Keratinocyte (primary cell): Measurements from ENCODE around the gene IFT122. TPM values are rescaled to one million over a fixed set of nuclear protein-coding genes. Genes with fewer than 3 reads are reported as not detected.

Source experiments
- DNase-seq: peaks from one replicate; pipeline ENCODE4 v3.0.0-alpha.2; 2011; ENCODE audit warnings: low read depth, missing footprints, low spot score
- FAIRE-seq: peaks from 2 replicates; lab custom pipeline; 2011; peaks lifted over from hg19 to GRCh38; lab: Jason Lieb, UNC
- H2AFZ ChIP-seq: 2 replicates; pipeline ENCODE4 v1.6.0; 2012; ENCODE audit warnings: low read length, control low read depth, inconsistent platforms; ENCODE audit not compliant: control insufficient read depth
- H3K27ac ChIP-seq: 2 replicates; pipeline ENCODE4 v1.5.1; 2011; ENCODE audit warnings: low read length; ENCODE audit not compliant: control insufficient read depth, insufficient read depth
- H3K27me3 ChIP-seq: 3 replicates; pipeline ENCODE4 v1.6.0; 2011; ENCODE audit warnings: low read length; ENCODE audit not compliant: control insufficient read depth, insufficient read depth; ENCODE audit errors: extremely low read depth
- H3K36me3 ChIP-seq, 2 experiments: 2 replicates in 1 of 2; 3 replicates in 1 of 2; pipeline ENCODE4 v1.5.1; 2011; ENCODE audit warnings: low read length in 2 of 2, mild to moderate bottlenecking in 1 of 2; ENCODE audit not compliant: control insufficient read depth in 2 of 2, insufficient read depth in 2 of 2; ENCODE audit errors: extremely low read depth in 1 of 2
- H3K4me1 ChIP-seq: 3 replicates; pipeline ENCODE4 v1.5.1; 2011; ENCODE audit warnings: low read length; ENCODE audit not compliant: control insufficient read depth, insufficient read depth; ENCODE audit errors: extremely low read depth
- H3K4me2 ChIP-seq: 3 replicates; pipeline ENCODE4 v1.6.0; 2011; ENCODE audit warnings: low read depth, low read length; ENCODE audit not compliant: control insufficient read depth, insufficient read depth; ENCODE audit errors: extremely low read depth
- H3K4me3 ChIP-seq, 3 experiments: fragments of 200-600 bp in 1 of 3; sonication (generic) in 1 of 3; 2 replicates in 2 of 3; 3 replicates in 1 of 3; pipeline ENCODE4 v1.5.1; 2011 to 2016; ENCODE audit warnings: low read length in 3 of 3, mild to moderate bottlenecking in 3 of 3, control low read depth in 2 of 3, inconsistent platforms in 1 of 3, low read depth in 1 of 3, mixed read lengths in 1 of 3, mixed run types in 1 of 3, moderate library complexity in 1 of 3; ENCODE audit not compliant: control insufficient read depth in 2 of 3, insufficient read depth in 2 of 3; ENCODE audit errors: extremely low read depth in 1 of 3
- H3K79me2 ChIP-seq: 2 replicates; pipeline ENCODE4 v1.6.0; 2012; ENCODE audit warnings: low read length; ENCODE audit not compliant: control insufficient read depth, insufficient read depth
- H3K9ac ChIP-seq: 3 replicates; pipeline ENCODE4 v1.6.0; 2011; ENCODE audit warnings: low read length; ENCODE audit not compliant: control insufficient read depth, insufficient read depth; ENCODE audit errors: extremely low read depth
- H3K9me1 ChIP-seq: 3 replicates; pipeline ENCODE4 v1.6.0; 2011; ENCODE audit warnings: low read length; ENCODE audit not compliant: control insufficient read depth, insufficient read depth; ENCODE audit errors: extremely low read depth
- H3K9me3 ChIP-seq: 2 replicates; pipeline ENCODE4 v1.5.1; 2012; ENCODE audit warnings: low read depth, low read length; ENCODE audit not compliant: control insufficient read depth
- H4K20me1 ChIP-seq: 3 replicates; pipeline ENCODE4 v1.6.0; 2011; ENCODE audit warnings: low read length; ENCODE audit not compliant: control insufficient read depth, insufficient read depth; ENCODE audit errors: extremely low read depth
- CTCF ChIP-seq, 3 experiments: IDR thresholded peaks in 1 of 3; conservative IDR thresholded peaks in 1 of 3; optimal IDR thresholded peaks in 1 of 3; 2 replicates in 2 of 3; 3 replicates in 1 of 3; pipeline versions ENCODE3 to v1.5.1; 2011; ENCODE audit warnings: low read length in 3 of 3, mild to moderate bottlenecking in 3 of 3, moderate library complexity in 2 of 3, control low read depth in 1 of 3, inconsistent platforms in 1 of 3; ENCODE audit not compliant: insufficient read depth in 2 of 3; ENCODE audit errors: extremely low read depth in 1 of 3
- EZH2 ChIP-seq: IDR thresholded peaks from one replicate; pipeline ENCODE4 v1.6.1; 2012; ENCODE audit warnings: inconsistent platforms, mild to moderate bottlenecking, low read length, moderate library complexity
- dilution Hi-C: fragments of 300-500 bp; cut with MboI; formaldehyde crosslinking; loops from one replicate; pipeline ENCODE4 v1.7.0; 2020; ENCODE audit warnings: low sequenced_read_pairs; ENCODE audit not compliant: extremely low pct_ligation_motif_present
- polyA plus RNA-seq, 5 experiments: library from polyadenylated mRNA; depleted of rRNA in 3 of 5; stranded (reverse) in 3 of 5; stranded (forward) in 1 of 5; unstranded in 1 of 5; fragments of >200 nt; gene quantifications; 1 replicate in 1 of 5; 2 replicates in 3 of 5; 3 replicates in 1 of 5; pipeline versions ENCODE4 v1.2.1 to v1.2.3, GENCODE V29; 2011 to 2012; ENCODE audit warnings: missing spikeins in 2 of 5, low read depth in 1 of 5, low replicate concordance in 1 of 5

The IFT122 gene
- polyA plus RNA-seq, 1 donor (not counting 4 experiments of a cell fraction or from before 2014, with no cell fraction given): 7.1 TPM

- Histone ChIP-seq H3K27ac (no peak overlapping the region), H4K20me1 (no peaks in the 10 kb centered on the region), H3K36me3 (peaks cover 0 to 1% of the 10 kb centered on the region in 2 experiments), H3K4me2 (no peak overlapping the region), H2AFZ (no peak overlapping the region), H3K79me2 (peaks cover 13% of the 10 kb centered on the region), H3K9me1 (no peaks in the 10 kb centered on the region), H3K27me3 (no peaks in the 10 kb centered on the region), H3K4me1 (peaks cover 19% of the 10 kb centered on the region), H3K9ac (no peak overlapping the region), H3K4me3 (no peak overlapping the region), H3K9me3 (no peaks in the 10 kb centered on the region)
- FAIRE-seq (no peak), DNase-seq (no peak)
- dilution Hi-C loops: no loop called here
- TF ChIP-seq CTCF (optimal IDR thresholded peaks at IDR 0.05 in 1 of 3, IDR thresholded peaks at IDR 0.05 in 1 of 3, conservative IDR thresholded peaks at IDR 0.05 in 1 of 3; ENCODE audit: extremely low read depth in 1 of 3, insufficient read depth in 2 of 3, low read length in 3 of 3) (no peak), EZH2 (no peak)
Observed at GRCh38 chr3:129442486-129442885, 2.5 kb downstream of the IFT122 start.

DNA sequence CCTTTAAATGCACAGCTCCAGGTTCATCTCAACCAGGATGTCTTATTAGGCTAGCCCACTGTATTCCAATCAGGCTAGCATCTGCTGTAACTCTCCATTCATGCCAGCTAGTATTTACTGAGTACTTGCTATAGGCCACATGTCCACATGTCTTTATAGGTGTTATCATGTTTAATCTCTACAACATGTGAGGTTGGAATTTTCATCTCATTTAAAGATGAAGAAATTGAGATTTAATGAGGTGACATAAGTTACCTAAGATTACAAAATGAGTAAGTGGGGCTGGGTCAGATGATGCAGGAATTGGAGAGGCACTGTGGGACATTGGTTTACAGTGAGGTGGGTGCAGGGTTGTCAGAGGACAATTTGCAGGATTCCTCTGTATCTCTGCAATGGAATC is 2.9 kb downstream of the IFT122 start:
- H3K4me2 ChIP-seq: no peak overlapping the region
- no peaks in the 10 kb centered on the region for H3K27me3 ChIP-seq
- H3K9ac ChIP-seq: no peak overlapping the region
- no peak for DNase-seq
- H3K27ac ChIP-seq: no peak overlapping the region
- no peaks in the 10 kb centered on the region for H3K9me1 ChIP-seq
- no peaks in the 10 kb centered on the region for H3K9me3 ChIP-seq
- H4K20me1 ChIP-seq: no peaks in the 10 kb centered on the region
- no peak overlapping the region for H3K4me3 ChIP-seq
- peaks cover 18% of the 10 kb centered on the region for H3K4me1 ChIP-seq
- H3K36me3 ChIP-seq: no peaks in the 10 kb centered on the region
- FAIRE-seq: no peak
- dilution Hi-C loops: no loop called here
- TF ChIP-seq EZH2 (no peak), CTCF (optimal IDR thresholded peaks at IDR 0.05 in 1 of 3, IDR thresholded peaks at IDR 0.05 in 1 of 3, conservative IDR thresholded peaks at IDR 0.05 in 1 of 3; ENCODE audit: extremely low read depth in 1 of 3, insufficient read depth in 2 of 3, low read length in 3 of 3) (no peak)
- peaks cover 13% of the 10 kb centered on the region for H3K79me2 ChIP-seq
- H2AFZ ChIP-seq: no peak overlapping the region
